Ishikawa (cell line): ENCODE measurements around the gene TRPM3.

Experiments used
- CEBPB ChIP-seq: IDR thresholded peaks from 2 replicates; pipeline ENCODE4 v1.6.1; 2012
- CREB1 ChIP-seq: IDR thresholded peaks from 2 replicates; pipeline ENCODE4 v1.6.1; 2012; ENCODE audit warnings: low read depth
- EGR1 ChIP-seq: IDR thresholded peaks from 2 replicates; pipeline ENCODE4 v1.6.1; 2012
- EP300 ChIP-seq: IDR thresholded peaks from 2 replicates; pipeline ENCODE4 v1.6.1; 2012; ENCODE audit warnings: borderline replicate concordance
- FOXM1 ChIP-seq: IDR thresholded peaks from 2 replicates; pipeline ENCODE4 v1.6.1; 2012; ENCODE audit warnings: low read depth, borderline replicate concordance
- NFIC ChIP-seq: IDR thresholded peaks from 2 replicates; pipeline ENCODE4 v1.6.1; 2012
- RAD21 ChIP-seq: IDR thresholded peaks from 2 replicates; pipeline ENCODE4 v1.6.1; 2012; ENCODE audit warnings: low read depth
- TAF1 ChIP-seq: IDR thresholded peaks from 2 replicates; pipeline ENCODE4 v1.6.1; 2012; ENCODE audit warnings: low read depth, mild to moderate bottlenecking
- YY1 ChIP-seq: IDR thresholded peaks from 2 replicates; pipeline ENCODE4 v1.6.1; 2012; ENCODE audit warnings: low read depth
- ZBTB7A ChIP-seq: IDR thresholded peaks from 2 replicates; pipeline ENCODE4 v1.6.1; 2012; ENCODE audit warnings: low read depth
- TF ChIP-seq, protein P1 (sequence below): IDR thresholded peaks from 2 replicates; pipeline ENCODE4 v1.6.1; 2012; ENCODE audit warnings: low read depth, mild to moderate bottlenecking

DNA sequence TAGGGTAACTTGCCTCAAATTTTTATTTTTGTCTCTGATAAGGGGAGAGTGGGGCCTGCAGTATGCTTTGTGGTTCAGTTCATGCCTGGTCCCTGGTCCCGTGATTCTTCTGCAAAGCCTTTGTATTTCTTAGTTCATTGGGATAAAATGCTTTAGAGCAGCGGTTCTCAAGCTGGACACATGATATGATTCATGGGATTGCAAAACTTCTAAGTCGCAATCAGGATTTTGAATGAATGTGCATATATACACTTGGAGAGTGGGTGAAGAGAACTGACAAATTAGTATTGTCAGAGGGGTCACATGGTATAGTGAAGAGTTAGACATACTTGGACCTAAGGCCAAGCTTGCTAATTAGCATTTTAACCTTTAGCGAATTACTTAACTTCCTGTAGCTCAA, 441.6 kb downstream of the TRPM3 start:
- TF ChIP-seq EP300 (no peak), CEBPB (no peak), RAD21 (no peak), EGR1 (no peak), YY1 (no peak), FOXM1 (no peak), NFIC (no peak), TAF1 (no peak), ZBTB7A (no peak), CREB1 (no peak)
- TF ChIP-seq, protein P1, sequence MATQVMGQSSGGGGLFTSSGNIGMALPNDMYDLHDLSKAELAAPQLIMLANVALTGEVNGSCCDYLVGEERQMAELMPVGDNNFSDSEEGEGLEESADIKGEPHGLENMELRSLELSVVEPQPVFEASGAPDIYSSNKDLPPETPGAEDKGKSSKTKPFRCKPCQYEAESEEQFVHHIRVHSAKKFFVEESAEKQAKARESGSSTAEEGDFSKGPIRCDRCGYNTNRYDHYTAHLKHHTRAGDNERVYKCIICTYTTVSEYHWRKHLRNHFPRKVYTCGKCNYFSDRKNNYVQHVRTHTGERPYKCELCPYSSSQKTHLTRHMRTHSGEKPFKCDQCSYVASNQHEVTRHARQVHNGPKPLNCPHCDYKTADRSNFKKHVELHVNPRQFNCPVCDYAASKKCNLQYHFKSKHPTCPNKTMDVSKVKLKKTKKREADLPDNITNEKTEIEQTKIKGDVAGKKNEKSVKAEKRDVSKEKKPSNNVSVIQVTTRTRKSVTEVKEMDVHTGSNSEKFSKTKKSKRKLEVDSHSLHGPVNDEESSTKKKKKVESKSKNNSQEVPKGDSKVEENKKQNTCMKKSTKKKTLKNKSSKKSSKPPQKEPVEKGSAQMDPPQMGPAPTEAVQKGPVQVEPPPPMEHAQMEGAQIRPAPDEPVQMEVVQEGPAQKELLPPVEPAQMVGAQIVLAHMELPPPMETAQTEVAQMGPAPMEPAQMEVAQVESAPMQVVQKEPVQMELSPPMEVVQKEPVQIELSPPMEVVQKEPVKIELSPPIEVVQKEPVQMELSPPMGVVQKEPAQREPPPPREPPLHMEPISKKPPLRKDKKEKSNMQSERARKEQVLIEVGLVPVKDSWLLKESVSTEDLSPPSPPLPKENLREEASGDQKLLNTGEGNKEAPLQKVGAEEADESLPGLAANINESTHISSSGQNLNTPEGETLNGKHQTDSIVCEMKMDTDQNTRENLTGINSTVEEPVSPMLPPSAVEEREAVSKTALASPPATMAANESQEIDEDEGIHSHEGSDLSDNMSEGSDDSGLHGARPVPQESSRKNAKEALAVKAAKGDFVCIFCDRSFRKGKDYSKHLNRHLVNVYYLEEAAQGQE, result no peak
